ENCODE measurements around the gene CLPSL2.

GRCh38 chr6:35745509-35745908 is 30.9 kb upstream of the CLPSL2 start:
- TF ChIP-seq EZH2 (IDR thresholded peaks at IDR 0.05; ENCODE audit: borderline replicate concordance) (no peak), CTCF (IDR thresholded peaks at IDR 0.05; ENCODE audit: poor library complexity) (no peak)

Measured in hepatocyte (in vitro differentiated cells).